ENCODE data around the gene IL24. TPM values are rescaled to one million over a fixed set of nuclear protein-coding genes. Genes with fewer than 3 reads are reported as not detected.

IL24 gene
- total RNA-seq, 4 donors from 2014 or later: not detected

DNA sequence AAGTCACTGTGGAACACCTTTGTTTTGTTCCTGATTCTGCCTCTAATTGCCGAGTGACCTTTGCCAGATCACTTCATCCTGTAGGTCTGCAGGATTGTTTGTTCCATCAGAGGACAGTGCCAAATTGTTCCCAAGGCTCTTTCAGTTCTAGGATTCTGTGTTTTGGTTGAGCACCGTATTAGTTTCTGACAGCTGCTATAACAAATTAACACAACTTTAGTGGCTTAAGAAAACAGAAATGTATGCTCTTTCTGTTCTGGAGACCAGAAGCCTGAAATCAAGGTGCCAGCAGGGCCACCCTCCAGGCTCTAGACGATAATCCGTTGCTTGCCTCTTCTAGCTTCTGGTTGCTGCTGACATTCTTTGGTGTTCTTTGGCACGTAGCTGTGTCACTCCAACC lies 52.4 kb downstream of the IL24 start:
- TF ChIP-seq CTCF (IDR thresholded peaks at IDR 0.05; ENCODE audit: low read depth): no peak

DNA sequence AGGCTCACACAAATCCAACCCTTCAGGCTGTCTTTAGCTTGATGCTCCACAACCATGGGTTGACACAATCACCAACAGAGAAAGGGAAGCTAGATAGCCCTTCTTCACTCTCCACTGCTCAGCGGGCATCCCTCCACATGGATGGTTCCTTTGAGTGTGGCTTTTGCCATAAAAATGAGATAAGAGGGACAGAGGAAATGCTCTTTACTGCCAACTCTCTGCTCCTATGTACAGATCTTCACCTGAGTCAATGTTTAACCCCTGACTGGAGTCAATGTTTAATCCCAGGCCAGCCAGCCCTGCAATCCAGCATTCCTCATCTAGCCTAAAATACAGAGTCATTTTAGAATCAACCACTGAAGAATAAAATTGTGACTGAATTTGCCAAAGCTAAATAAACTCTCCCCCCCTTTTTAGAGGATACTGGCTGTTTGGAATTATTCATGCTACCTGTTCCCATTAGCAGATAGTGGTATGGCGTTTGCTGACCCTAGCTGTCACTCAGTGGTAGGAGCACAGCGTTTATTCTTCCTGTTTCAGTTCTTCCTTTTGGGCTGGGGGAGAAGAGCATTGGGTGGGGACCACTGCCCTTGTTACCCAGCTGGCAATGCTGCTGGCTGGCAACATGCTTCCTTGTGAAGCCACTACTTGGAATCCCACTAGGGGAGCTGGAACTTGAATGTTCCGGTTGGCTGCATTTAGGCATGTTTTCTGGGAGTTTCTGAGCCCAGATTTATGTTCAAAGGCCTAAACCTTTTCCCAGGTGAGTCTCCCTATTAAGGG lies 54.3 kb downstream of the IL24 start:
- no peak for TF ChIP-seq CTCF (IDR thresholded peaks at IDR 0.05; ENCODE audit: low read depth)

DNA sequence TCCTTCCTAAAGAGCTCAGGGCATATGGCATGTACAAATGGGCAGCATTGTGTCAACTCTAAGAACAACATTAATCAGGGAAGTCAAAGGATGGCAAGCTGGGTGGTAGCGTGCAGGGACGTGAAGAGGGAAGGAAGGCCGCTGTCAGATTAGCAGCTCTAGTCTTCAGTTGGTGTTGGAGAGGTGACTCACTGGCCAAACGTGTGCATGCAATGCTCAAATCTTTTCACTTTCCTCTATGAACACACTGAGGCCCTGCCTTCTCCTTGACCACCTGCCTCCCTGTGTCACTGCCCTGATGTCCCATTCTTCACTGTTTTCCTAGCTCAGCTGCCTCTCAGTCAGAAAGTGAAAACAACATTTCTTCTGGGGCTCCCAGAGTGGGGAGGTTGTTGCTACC lies 54.9 kb downstream of the IL24 start:
- TF ChIP-seq CTCF (IDR thresholded peaks at IDR 0.05; ENCODE audit: low read depth): no peak

- TF ChIP-seq CTCF (IDR thresholded peaks at IDR 0.05; ENCODE audit: low read depth): no peak
These were observed 55.9 kb downstream of the IL24 start for GRCh38 chr1:206953126-206953525.

- no peak for TF ChIP-seq CTCF (IDR thresholded peaks at IDR 0.05; ENCODE audit: low read depth)
These were observed 56.4 kb downstream of the IL24 start for GRCh38 chr1:206953626-206954025.

Other genes starting within 250 kb of the IL24 start
- 10 to 100 TPM; 37.8 to 63.3 (median 42.9) TPM for gene MAPKAPK2, start 212.5 kb upstream of the IL24 start, total RNA-seq
- gene IL19, start 126.7 kb upstream of the IL24 start, total RNA-seq: not detected
- gene IL10, start 124.9 kb upstream of the IL24 start, total RNA-seq: 10 to 100 TPM in 3 of 4 donors, 1 to 10 TPM in 1; 8.3 to 18.5 (median 12.1) TPM
- gene IL20, start 31.8 kb upstream of the IL24 start, total RNA-seq: not detected
- 10 to 100 TPM in 1 of 4 donors, 1 to 10 TPM in 3; 1.1 to 54.1 (median 4.3) TPM for gene FCMR, start 24.5 kb downstream of the IL24 start, total RNA-seq
- gene PIGR, start 49.0 kb downstream of the IL24 start, total RNA-seq: 1 to 10 TPM in 1 of 4 donors, under 1 TPM in 3; 0.22 to 2.4 (median 0.61) TPM
- not detected for gene FCAMR, start 73.0 kb downstream of the IL24 start, total RNA-seq
- under 1 TPM in 2 of 4 donors, not detected in 2; under 0.01 to 0.17 TPM for gene C1orf116, start 135.3 kb downstream of the IL24 start, total RNA-seq
- gene YOD1, start 153.8 kb downstream of the IL24 start, total RNA-seq: 10 to 100 TPM in 1 of 4 donors, 1 to 10 TPM in 3; 6.0 to 11.9 (median 6.9) TPM
- gene PFKFB2, start 155.8 kb downstream of the IL24 start, total RNA-seq: 1 to 10 TPM; 5.1 to 7.5 (median 5.8) TPM
- 1 to 10 TPM in 2 of 4 donors, under 1 TPM in 1, not detected in 1; 0.49 to 6.3 (median 2.2) TPM for gene C4BPB, start 191.4 kb downstream of the IL24 start, total RNA-seq
- gene C4BPA, start 206.8 kb downstream of the IL24 start, total RNA-seq: not detected

Measured in subcutaneous adipose tissue (tissue), 4 donors.